ENCODE measurements around the gene SNX4.
"Not testable (repeated sequence)": the region's sequence is repeated elsewhere in the genome, so short reads cannot be mapped to it uniquely, and the experiment has no call there.

The SNX4 gene

GRCh38 chr3:125461896-125462295 lies 58.1 kb downstream of the SNX4 start:
- no peak for DNase-seq

DNA sequence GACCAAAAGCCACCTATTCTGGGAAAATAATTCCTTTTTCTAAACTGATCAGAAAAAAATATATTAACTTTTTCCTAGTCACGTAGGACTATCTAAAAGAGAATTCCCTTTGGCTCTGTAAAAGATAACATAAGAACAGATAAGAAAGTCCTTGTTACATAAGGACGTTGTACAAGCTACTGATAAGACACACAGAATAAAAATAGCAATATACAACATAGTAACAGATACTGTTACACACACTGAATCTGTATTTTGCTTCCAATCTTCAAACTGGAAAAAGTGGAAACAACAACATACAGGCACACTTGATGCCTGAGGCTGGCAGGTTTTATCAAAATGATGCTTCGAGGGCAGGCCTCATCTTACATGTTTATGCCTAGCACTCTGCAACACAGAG lies 59.8 kb downstream of the SNX4 start:
- DNase-seq, result no peak

GRCh38 chr3:125443923-125444322 lies 76.1 kb downstream of the SNX4 start:
- DNase-seq, result no peak

- no peak for DNase-seq
These were observed 77.5 kb downstream of the SNX4 start for GRCh38 chr3:125442506-125442905.

- no peak for DNase-seq
These were observed 79.0 kb downstream of the SNX4 start for GRCh38 chr3:125440970-125441369.

DNA sequence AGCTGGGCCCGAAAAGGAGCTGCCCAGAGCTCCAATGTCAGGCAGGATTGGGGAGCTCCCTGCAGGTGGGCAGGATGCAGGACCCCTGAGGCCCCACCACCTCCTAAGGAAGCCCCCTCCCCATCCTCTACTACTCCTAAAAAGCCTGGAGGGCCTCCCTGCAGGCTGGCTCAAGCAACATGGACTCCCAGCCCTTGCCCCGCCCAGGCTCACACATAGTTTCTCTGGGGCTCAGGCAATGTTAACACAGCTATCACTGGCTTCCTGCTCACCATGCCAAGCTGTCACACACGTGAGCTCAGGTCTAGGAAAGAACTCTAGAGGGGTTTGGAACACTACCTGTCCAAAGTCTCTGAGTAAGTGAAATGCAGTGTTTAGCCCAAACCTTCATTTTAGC lies 79.4 kb downstream of the SNX4 start:
- DNase-seq, result no peak

GRCh38 chr3:125437631-125438435 lies 82.2 kb downstream of the SNX4 start:
- peak; percentile 66 for DNase-seq

DNA sequence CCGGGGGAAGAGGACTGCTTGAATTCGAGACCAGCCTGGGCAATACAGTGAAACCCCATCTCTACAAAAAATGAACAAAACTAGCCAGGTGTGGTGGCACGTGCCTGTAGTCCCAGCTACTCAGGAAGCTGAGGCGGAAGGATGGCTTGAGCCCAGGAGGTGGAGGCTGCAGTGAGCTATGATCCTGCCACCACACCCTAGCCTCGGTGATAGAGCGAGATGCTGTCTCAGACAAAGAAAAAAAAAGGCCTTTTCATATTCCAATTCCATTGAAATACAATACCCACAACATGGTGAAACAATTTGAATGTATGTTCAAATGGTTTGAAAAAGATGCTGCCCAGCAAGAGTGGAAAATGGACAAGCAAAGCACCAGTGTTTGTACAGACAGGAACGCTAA lies 83.1 kb downstream of the SNX4 start:
- DNase-seq, result no peak

GRCh38 chr3:125435231-125435630 lies 84.8 kb downstream of the SNX4 start:
- DNase-seq, result no peak

DNA sequence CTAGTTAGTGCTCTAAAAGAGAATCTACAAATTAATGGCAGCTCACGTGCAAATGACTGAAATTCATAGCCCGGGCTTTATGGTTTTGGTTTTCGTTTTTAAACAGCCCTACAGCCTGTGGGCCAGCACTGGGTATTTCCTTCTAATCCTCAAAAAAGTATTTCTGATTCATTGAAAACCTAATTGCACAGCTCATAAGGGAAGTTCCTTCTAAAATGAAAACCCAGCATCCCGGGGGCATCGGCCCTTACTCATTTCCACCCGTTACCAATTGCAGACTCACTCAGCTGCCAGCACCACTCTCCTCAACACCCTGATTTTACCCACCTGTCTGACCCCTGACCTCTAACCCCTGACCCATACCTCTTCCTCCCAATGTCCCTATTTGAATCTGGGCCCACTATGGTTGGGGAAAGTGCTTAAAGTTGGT lies 85.4 kb downstream of the SNX4 start:
- DNase-seq, result no peak

DNA sequence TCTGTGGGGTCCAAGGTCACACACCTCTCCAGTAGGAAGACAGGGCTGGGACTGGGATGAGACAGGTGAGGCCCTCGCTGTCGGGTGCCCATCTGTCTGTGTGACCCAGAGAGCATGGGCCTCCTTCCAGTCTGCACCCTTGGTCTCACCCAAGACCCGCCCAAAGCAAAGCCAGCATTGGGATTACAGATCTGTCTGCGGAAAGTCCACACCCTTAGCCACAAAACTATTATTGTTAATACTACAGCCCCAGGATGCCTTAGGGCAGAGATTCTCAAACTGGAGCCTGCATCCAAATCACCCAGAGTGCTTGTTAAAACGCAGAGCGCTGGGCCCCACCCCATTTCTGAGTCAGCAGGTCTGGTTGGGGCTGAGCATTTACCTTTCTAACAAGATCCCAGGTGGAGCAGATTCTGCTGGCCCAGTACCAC lies 86.4 kb downstream of the SNX4 start:
- no peak for DNase-seq

GRCh38 chr3:125433091-125433534 lies 86.9 kb downstream of the SNX4 start:
- no peak for DNase-seq

GRCh38 chr3:125431912-125432790 lies 87.9 kb downstream of the SNX4 start:
- DNase-seq, result no peak

GRCh38 chr3:125431391-125431790 lies 88.6 kb downstream of the SNX4 start:
- no peak for DNase-seq

- no peak for DNase-seq
These were observed 91.7 kb downstream of the SNX4 start for GRCh38 chr3:125428216-125428830.

DNA sequence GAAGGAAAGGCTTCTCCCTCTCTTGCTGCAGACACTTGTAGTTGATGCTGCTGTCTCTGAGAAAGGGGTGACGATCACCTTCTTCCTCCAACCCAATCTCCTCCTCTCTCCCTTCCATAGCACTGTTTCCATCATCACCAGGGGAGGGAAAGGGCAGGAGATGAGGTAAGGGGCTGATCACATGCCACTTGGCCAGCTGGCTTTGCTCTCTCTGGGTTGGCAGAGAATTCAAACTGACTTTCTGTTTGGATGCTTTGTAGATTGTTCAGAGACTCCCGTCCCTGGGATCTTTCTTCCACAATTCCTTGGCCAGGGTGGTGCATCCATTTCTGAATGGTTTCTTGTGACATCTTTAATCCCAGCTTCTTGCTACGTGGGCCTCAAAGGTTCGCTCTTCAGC lies 101.7 kb downstream of the SNX4 start:
- no peak for DNase-seq

DNA sequence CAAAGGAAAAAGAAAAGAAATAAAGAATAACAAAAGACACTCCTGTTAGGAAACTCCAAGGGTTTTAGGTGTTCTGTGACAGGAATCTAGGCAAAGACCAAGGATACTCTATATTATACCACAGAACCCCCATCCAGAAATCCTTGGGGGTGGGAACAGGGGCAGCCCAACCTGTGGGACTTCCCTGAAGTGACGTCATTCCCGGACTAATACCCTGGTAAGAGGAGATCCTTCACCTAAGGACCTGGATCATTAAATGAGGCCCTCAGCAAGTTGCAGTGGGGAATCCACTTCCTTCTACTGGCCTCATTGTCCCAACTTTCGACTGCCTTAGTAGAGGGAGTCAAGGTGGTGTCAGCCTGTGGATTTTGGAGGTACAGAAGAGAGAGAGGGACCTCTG lies 103.8 kb downstream of the SNX4 start:
- no peak for DNase-seq

DNA sequence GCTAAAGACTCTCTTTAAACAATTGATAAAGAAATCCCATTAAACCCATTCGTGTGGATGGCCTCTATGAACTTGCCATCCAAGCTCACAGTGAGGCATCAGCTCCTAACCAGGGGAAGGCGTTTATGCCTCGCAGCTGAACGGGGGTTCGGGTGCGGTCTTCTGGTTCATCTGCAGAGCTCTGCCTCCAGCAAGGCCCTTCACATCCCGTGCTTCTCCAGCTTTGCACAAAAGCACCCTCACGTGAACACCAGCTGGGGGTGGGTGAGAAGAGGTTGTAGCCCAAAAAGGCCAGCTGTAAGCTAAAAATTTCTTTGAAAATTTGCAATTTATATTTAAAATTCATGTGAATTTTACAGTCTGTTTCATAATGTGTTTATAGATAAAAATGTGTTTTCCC lies 105.3 kb downstream of the SNX4 start:
- no peak for DNase-seq

- DNase-seq, result no peak
These were observed 109.1 kb downstream of the SNX4 start for GRCh38 chr3:125410922-125411321.

- no peak for DNase-seq
These were observed 113.9 kb downstream of the SNX4 start for GRCh38 chr3:125406070-125406469.

GRCh38 chr3:125405515-125405914 lies 114.5 kb downstream of the SNX4 start:
- not testable (repeated sequence) for DNase-seq

DNA sequence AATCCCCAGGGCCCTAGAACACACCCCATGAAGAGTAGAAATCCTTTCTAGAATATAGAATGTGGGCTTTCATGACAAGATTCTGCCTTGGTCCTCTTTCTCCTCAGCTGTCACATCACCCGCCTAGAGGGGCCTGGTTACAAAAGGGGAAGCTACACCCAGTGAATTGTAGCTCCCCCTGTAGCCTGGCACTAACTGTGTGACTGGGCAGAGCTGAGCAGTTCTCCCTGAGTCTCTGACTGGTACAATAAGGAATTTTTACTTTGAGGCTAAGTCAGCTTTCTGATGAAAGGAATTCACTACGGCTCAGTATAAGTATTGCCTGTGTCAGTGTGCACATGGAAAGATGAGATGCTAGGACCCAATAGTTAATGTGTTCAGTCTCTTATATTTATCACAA lies 116.2 kb downstream of the SNX4 start:
- DNase-seq, result no peak

GRCh38 chr3:125402639-125403038 lies 117.4 kb downstream of the SNX4 start:
- DNase-seq, result no peak

DNA sequence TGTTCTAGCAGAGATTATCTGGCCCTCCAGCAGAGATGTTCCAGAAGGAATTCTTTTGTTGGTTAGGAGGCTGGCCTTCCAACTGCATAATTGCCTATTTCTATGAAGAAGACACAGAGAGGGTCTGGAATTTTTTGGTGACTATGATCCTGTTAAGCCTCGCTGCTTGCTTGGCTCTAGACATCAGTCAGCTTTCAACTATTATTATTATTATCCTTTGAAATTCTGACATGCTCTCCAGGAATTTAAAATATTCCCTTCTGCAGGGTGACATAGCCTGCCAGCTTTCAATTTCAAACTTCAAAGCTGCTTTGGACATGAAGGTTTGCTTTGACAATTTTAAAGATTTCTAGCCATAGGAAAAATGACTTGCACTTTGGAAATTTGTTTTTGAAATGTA lies 118.6 kb downstream of the SNX4 start:
- DNase-seq, result no peak

Measured in activated naive CD4-positive, alpha-beta T cell treated with Interleukin-2 at 50 U/mL for 16 hours (primary cell).